ENCODE results near the gene TMEM167B.

- TF ChIP-seq SPI1 (IDR thresholded peaks at IDR 0.05; ENCODE audit: low read depth, low read length) (no peak), POLR2A (IDR thresholded peaks at IDR 0.05; ENCODE audit: low read depth, low read length) (no peak), POLR2AphosphoS5 (IDR thresholded peaks at IDR 0.05; ENCODE audit: low read depth, low read length) (no peak), TAF1 (IDR thresholded peaks at IDR 0.05; ENCODE audit: low read depth, low read length) (no peak)
Measured at GRCh38 chr1:109104364-109105151, 14.0 kb downstream of the TMEM167B start.
